Neural cell (in vitro differentiated cells): Measurements from ENCODE around the gene PRKCA.

ENCODE experiments used
- CTCF ChIP-seq: fragments of 450-650 bp; IDR thresholded peaks from 2 replicates; pipeline ENCODE4 v1.5.1; 2014; ENCODE audit warnings: antibody characterized with exemption, mild to moderate bottlenecking, moderate library complexity; ENCODE audit not compliant: poor library complexity, severe bottlenecking
- EZH2 ChIP-seq: fragments of 200-600, 300-800 bp; shearing (Covaris generic), sonication (generic); IDR thresholded peaks from 2 replicates; pipeline ENCODE4 v1.6.1; 2014; ENCODE audit warnings: antibody characterized with exemption, low read length, borderline replicate concordance, mild to moderate bottlenecking; ENCODE audit not compliant: insufficient read depth, poor library complexity, severe bottlenecking
- POLR2AphosphoS5 ChIP-seq: IDR thresholded peaks from 2 replicates; pipeline ENCODE4 v1.6.1; 2012
- RAD21 ChIP-seq: fragments of 450-650 bp; conservative IDR thresholded peaks from 2 replicates; pipeline ENCODE4 v1.6.1; 2014; ENCODE audit warnings: antibody characterized with exemption, mild to moderate bottlenecking, moderate library complexity

- TF ChIP-seq CTCF, result no peak
- no peak for TF ChIP-seq RAD21
- no peak for TF ChIP-seq EZH2
- no peak for TF ChIP-seq POLR2AphosphoS5
These were observed 47.3 kb downstream of the PRKCA start for GRCh38 chr17:66349521-66350254.
